ENCODE measurements around the gene C1orf87.

The C1orf87 gene

DNA sequence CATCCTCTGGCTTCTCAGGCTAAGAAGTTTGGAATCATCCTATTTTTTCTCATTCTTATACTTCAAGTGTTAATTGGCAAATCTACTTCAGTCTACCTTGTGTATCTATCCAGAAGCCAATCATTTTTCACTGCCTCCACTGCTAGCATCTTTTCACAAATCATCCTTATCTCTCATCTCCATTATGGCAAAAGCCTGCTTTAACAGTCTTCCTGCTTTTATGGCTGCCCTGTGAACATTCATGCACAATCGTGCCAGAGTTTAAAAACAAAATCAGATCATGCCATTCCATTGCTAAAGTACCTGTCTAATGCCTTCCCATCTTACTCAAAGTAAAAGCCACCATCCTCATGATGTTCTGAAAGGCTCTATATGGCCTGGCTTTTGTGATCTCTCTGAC is 127.8 kb downstream of the C1orf87 start:
- no peak for DNase-seq

Data from AML-193 (cell line).